Measurements from ENCODE around the gene SIPA1L3.

- TF ChIP-seq CTCF (conservative IDR thresholded peaks at IDR 0.05; ENCODE audit: low read depth in 2 of 2), result peak in 1 of 2 experiments; percentile 31; a peak in 2 of 4 replicates
- TF ChIP-seq EZH2 (IDR thresholded peaks at IDR 0.05; ENCODE audit: low read depth, unreplicated experiment), result no peak
- TF ChIP-seq STAT1 (IDR thresholded peaks at IDR 0.05; ENCODE audit: unreplicated experiment), result no peak
- no peak for TF ChIP-seq EZH2phosphoT487 (IDR thresholded peaks at IDR 0.05; ENCODE audit: unreplicated experiment)
- peak; percentile 78; the same call in 1 of the 2 replicates for TF ChIP-seq POLR2AphosphoS5 (IDR thresholded peaks at IDR 0.05; ENCODE audit: low read depth)
- TF ChIP-seq CREB1 (CRISPR knock-in tag; IDR thresholded peaks at IDR 0.05; ENCODE audit: low read depth), result no peak
- no peak for TF ChIP-seq REST (IDR thresholded peaks at IDR 0.05; ENCODE audit: unreplicated experiment)
These were observed 801 bp upstream of the SIPA1L3 start, which contains the start of gene WDR87 for GRCh38 chr19:37905946-37906868.

Measured in GM23338 (cell line).